ENCODE results near the gene PI4K2B.
"Not testable (repeated sequence)": the region's sequence is repeated elsewhere in the genome, so short reads cannot be mapped to it uniquely, and the experiment has no call there.

Gene PI4K2B

GRCh38 chr4:25308306-25308705 is 74.5 kb downstream of the PI4K2B start:
- no peak for DNase-seq

GRCh38 chr4:25308761-25309160 is 74.9 kb downstream of the PI4K2B start:
- no peak for DNase-seq

DNA sequence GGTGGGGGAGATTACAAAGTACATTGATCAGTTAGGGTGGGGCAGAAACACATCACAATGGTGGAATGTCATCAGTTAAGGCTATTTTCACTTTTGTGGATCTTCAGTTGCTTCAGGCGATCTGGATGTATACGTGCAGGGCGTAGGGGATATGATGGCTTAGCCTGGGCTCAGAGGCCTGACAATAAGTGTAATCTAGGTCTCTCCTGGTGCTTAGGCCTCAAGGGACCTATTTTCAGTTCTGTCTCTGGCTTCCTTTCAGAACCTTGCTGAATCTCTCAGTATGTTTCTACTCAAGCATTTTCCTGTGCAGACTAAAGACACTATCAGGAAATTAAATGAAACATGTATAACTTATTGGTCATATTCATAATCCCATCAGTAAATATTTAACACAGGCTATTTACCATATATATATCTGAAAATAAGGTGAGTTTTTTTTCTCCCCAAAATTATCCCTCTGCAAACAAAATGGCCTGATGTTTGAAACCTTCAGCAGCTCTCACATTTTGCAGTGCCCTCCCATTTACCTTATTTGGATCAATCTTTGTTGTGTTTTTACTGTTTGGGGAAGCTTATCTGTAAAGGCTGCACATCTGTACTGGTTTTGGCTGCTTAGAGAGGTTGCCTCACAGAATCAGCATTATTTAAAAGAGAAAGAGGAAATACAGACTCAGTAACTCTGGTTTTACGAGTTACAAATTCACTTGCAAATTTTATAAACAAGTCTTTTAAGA is 76.4 kb downstream of the PI4K2B start:
- peak; percentile 43 to 58 for DNase-seq

DNA sequence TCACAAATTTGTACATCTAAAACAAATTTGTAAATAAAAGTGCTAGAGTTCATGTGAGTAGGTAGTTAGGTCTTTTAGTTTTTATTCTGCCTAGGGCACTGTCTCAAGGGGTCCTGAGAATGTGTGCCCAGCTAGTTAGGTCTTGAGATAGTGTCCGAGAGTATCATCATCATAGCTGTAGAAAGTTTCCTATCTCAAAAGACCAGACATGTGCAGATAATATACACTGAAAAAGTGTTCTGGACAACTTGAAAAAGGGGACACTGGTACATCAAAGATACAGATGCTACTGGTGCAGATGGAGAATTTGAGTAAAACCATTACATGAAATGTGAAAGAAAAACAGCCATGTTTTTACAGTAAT is 77.0 kb downstream of the PI4K2B start:
- DNase-seq, result no peak

- DNase-seq, result peak; percentile 85 to 92
These were observed 78.8 kb downstream of the PI4K2B start, which contains the start of gene ZCCHC4 for GRCh38 chr4:25312496-25313200. ZCCHC4 (plus strand) TSS chr4:25312774; CDS start chr4:25312810, 36 bp downstream.

DNA sequence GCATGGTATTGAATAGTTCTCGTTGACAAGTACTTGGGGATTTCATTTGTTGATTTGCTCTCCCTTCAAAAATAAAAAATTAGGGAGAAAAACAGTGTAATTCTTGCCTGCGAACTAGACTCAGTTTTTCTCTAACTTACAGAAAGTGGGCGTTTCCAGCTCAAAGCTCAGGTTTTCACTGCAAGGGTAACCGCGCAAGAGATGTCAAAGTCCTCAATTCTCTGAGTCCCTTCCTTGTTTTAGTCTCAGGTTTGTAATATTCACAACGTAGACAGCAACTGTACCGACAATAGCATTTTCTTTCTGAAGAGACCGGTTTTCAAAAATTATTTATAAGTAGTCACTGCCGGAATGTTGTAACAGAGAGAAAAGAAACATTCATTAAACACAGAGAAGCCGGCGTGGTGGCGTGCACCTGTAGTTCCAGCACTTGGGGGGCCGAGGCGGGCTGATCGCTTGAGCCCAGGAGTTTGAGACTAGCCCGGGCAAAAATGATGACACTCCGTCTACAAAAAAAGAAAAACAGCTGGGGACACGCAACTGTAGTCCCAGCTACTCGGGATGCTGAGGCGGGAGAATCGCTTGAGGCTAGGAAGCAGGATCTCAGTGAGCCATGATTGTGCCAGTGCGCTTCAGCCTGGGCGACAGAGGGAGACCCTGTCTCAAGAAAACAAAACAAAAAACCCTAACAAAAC is 79.5 kb downstream of the PI4K2B start:
- no peak for DNase-seq

- DNase-seq, result no peak
These were observed 86.5 kb downstream of the PI4K2B start for GRCh38 chr4:25320336-25320735.

DNA sequence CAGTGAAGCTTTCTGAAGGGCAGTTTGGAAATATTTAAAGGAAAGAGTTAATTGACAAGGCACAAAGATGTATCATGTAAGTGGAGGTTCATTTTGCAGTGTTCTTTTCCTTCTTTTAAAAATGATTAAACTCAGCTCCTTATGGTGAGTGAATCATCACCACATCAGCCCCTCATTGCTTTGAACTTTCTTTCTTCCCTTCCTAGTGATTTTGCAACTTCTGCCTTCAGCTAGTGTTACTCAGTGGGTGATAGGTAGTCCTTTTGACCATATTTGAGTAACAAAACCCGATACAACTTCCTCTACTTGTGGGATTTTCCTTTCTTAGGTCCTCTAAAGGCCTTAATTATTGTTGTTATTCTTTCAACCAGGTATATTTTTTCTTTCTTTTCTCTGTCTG is 86.9 kb downstream of the PI4K2B start:
- DNase-seq, result peak; percentile 93

GRCh38 chr4:25321703-25322102 is 87.9 kb downstream of the PI4K2B start:
- no peak for DNase-seq

- not testable (repeated sequence) for DNase-seq
These were observed 94.6 kb downstream of the PI4K2B start for GRCh38 chr4:25328463-25328862.

All from Kasumi-1 (cell line).